BJ (cell line): ENCODE measurements around the gene TXNDC12. TPM values are rescaled to one million over a fixed set of nuclear protein-coding genes. Genes with fewer than 3 reads are reported as not detected.
"Not testable (repeated sequence)": the region's sequence is repeated elsewhere in the genome, so short reads cannot be mapped to it uniquely, and the experiment has no call there.

ENCODE experiments used
- CTCF ChIA-PET: fragments of 350-600 bp; formaldehyde crosslinking; extraction: SDS; loops from one replicate; lab custom pipeline; 2021; ENCODE audit warnings: antibody characterized with exemption, inconsistent platforms; lab: Yijun Ruan, JAX
- POLR2A ChIA-PET: fragments of 300-600 bp; sonication (Branson Sonifier 250); formaldehyde crosslinking; extraction: SDS; loops from one replicate; lab custom pipeline; 2021; ENCODE audit warnings: antibody characterized with exemption; lab: Charles Lee
- DNase-seq: peaks from one replicate; pipeline ENCODE4 v3.0.0-alpha.2; 2011; ENCODE audit warnings: low read depth
- H3K27me3 ChIP-seq: 2 replicates; pipeline ENCODE4 v1.6.0; 2011; ENCODE audit warnings: low read length; ENCODE audit not compliant: control insufficient read depth, insufficient read depth
- H3K36me3 ChIP-seq: 2 replicates; pipeline ENCODE4 v1.5.1; 2011; ENCODE audit warnings: low read length; ENCODE audit not compliant: control insufficient read depth, insufficient read depth
- H3K4me3 ChIP-seq: 2 replicates; pipeline ENCODE4 v1.5.1; 2011; ENCODE audit warnings: low read depth, mild to moderate bottlenecking, control low read depth, low read length
- polyA plus RNA-seq: library from polyadenylated mRNA; depleted of rRNA; stranded (reverse); fragments of >200 nt; gene quantifications from 2 replicates; pipeline ENCODE4 v1.2.3, GENCODE V29; 2011
- TF ChIP-seq, protein P1 (sequence below): IDR thresholded peaks from 2 replicates; pipeline ENCODE4 v1.5.1; 2011; ENCODE audit warnings: low read depth, mild to moderate bottlenecking, control low read depth, inconsistent platforms, low read length, moderate library complexity; ENCODE audit not compliant: insufficient read depth

Gene TXNDC12
- polyA plus RNA-seq, 1 experiment = 53.9 TPM

DNA sequence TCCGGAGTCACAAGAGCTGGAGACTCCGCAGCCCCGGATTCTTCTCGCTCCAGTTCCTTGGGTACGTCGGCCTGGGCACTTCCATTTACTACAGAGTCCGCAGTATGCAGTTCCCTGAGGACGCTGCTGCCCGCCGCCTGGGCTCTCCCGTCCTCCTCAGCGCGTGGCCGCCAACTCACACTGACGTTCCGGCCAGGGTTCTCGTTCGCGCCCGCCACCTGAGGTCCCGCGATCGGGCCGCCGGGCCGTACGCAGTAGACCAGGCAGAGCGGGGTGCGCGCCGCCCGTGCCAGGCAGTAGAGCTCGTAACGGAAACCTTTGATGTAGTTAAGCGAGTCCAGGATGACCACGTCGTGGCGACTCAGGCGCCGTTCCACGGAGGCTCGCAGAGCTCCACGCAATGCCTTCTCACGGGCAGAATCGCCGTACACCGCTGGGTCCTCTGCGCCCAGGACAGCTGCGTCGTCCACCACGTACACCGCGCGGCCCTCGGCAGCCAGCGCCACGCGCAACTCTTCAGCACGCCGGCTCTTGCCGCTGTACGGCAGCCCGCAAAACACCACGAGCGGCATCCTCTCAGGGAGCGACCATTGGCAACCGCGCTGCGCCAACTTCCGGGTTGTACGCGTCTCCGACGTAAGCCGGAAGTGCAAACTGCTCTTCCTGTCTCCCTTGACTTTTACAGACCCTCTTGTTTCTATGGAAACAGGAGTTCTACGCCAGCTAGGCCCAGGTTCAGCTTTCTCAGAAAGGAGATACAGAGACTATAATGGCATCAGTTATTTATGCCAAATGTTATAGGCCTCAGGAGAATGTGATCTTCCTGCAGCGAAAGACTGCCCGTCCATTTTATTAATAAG is 21.6 kb downstream of the TXNDC12 start, which contains the start of gene KTI12:
Gene KTI12, minus strand, starts transcription at position 621 of the 860 bp plus-strand sequence. Its CDS starts 49 bp downstream, at position 572.
- POLR2A ChIA-PET = no interaction called here
- Histone ChIP-seq H3K27me3 (no peaks in the 10 kb centered on the region), H3K4me3 (peak within 1 kb of the TSS; percentile 96), H3K36me3 (0 out of 2 replicates have a peak, but pooled peaks cover 1% of the 10 kb centered on the region)
- DNase-seq = peak; percentile 44
- TF ChIP-seq, protein P1, sequence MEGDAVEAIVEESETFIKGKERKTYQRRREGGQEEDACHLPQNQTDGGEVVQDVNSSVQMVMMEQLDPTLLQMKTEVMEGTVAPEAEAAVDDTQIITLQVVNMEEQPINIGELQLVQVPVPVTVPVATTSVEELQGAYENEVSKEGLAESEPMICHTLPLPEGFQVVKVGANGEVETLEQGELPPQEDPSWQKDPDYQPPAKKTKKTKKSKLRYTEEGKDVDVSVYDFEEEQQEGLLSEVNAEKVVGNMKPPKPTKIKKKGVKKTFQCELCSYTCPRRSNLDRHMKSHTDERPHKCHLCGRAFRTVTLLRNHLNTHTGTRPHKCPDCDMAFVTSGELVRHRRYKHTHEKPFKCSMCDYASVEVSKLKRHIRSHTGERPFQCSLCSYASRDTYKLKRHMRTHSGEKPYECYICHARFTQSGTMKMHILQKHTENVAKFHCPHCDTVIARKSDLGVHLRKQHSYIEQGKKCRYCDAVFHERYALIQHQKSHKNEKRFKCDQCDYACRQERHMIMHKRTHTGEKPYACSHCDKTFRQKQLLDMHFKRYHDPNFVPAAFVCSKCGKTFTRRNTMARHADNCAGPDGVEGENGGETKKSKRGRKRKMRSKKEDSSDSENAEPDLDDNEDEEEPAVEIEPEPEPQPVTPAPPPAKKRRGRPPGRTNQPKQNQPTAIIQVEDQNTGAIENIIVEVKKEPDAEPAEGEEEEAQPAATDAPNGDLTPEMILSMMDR = no peak
- CTCF ChIA-PET = interaction anchor here (0.7 to 1.5 kb wide), 3 partner anchors 10 to 332 kb away, joined by 3 to 5 read pairs (median 3); no protein-coding TSS in a partner anchor

DNA sequence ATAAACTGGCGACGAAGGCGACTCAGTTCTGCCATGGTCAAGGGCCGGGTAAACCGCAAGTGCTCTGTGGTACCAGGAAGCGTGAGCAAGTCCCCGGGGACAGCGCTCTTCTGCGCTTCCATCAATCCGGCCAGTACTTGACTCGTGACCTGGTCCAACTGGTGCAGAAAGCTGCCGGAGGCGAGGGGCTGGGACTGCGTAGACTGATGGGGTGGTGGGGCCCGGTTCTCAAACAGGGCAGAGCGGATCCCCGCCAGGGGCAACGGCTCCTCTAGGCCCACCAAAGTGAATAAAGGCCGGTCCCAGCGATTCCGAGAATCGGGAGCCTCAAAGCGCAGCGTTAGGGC is 22.2 kb downstream of the TXNDC12 start:
- TF ChIP-seq, protein P1 = no peak
- H3K4me3 ChIP-seq = peak overlapping the region; percentile 96
- POLR2A ChIA-PET = no interaction called here
- H3K36me3 ChIP-seq = 0 out of 2 replicates have a peak, but pooled peaks cover 1% of the 10 kb centered on the region
- CTCF ChIA-PET = interaction anchor here (1.4 kb wide), 1 partner anchor 332 kb away, joined by 3 read pairs; no protein-coding TSS in a partner anchor
- H3K27me3 ChIP-seq = no peaks in the 10 kb centered on the region
- no peak for DNase-seq

DNA sequence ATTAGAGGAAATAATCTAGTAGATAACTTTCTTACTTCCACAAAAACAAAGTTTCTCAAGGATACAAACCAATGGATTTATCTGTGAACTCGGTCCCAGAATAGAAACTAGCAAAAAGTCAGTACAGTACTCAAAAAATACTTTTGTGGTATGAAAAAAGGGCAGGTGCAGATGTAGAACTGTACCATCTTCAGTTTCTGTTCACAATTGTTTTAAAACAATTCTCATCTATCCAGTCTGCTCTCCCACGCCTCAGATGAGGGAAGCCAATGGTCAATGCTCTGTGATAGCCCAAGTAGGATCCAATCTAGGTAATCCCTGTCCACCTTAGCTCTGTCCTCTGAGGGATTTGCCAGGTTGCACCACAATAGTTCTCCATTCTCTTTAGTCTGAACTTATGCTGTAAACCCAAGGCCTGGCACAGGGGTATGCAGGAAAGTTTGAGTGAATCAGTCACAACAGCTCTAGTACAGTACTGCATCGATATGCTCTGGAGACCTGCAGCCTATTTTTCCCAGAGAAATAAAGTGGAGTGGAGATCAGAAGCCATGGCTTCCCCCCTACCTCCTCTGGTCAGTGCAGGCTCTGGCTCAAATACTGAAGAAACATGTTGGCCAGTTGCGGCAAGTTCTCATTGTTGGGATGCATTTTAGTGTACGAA is 22.7 kb downstream of the TXNDC12 start:
- H3K36me3 ChIP-seq = 0 out of 2 replicates have a peak, but pooled peaks cover 1% of the 10 kb centered on the region
- no peak for DNase-seq
- peak overlapping the region; percentile 96 for H3K4me3 ChIP-seq
- TF ChIP-seq, protein P1 = no peak
- H3K27me3 ChIP-seq = no peaks in the 10 kb centered on the region
- POLR2A ChIA-PET = no interaction called here
- CTCF ChIA-PET = no interaction called here

DNA sequence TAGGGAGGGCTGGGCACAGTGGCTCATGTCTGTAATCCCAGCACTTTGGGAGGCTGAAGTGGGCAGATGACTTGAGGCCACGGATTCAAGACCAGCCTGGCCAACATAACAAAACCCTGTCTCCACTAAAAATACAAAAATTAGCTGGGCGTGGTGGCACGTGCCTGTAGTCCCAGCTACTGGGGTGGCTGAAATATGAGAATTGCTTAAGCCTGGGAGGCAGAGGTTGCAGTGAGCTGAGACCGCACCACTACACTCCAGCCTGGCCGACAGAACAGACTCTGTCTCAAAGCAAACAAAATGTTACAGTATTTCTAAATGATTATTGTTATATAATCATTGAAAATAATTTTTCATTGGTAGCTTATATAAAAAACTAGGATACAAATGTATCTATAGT is 26.2 kb downstream of the TXNDC12 start:
- H3K36me3 ChIP-seq, DNase-seq, H3K4me3 ChIP-seq, POLR2A ChIA-PET, H3K27me3 ChIP-seq: not testable (repeated sequence)
- CTCF ChIA-PET = interaction anchor here (2.1 kb wide), 1 partner anchor 24 kb away, joined by 6 read pairs; no protein-coding TSS in a partner anchor

DNA sequence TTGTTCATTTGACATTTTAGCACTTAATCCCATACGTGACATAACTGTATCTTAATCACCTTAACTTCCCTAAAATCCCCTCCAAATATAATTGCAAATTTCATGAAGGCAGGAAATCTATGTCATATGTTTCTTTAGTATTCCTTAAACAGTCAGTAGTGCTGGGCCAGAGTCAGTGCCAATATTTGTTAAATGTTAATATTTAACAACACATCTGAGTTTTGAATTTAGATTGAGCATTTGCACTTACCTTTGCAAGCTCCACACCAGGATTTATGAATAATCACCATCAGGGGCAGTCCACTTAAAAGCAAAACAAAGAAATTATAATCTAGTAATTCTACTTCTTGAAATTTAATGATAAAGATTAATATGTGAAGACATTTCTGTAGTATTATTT is 26.7 kb downstream of the TXNDC12 start:
- ChIA-PET POLR2A (no interaction called here), CTCF (interaction anchor here (2.1 kb wide), 1 partner anchor 24 kb away, joined by 6 read pairs; no protein-coding TSS in a partner anchor)
- H3K36me3 ChIP-seq = peaks cover 7% of the 10 kb centered on the region; the same call in 1 of the 2 replicates
- no peak overlapping the region for H3K4me3 ChIP-seq
- DNase-seq = no peak
- TF ChIP-seq, protein P1 = no peak
- no peaks in the 10 kb centered on the region for H3K27me3 ChIP-seq
